GM12865 (cell line): ENCODE measurements around the gene SLC15A2.

Experiments
- DNase-seq: peaks from one replicate; pipeline ENCODE4 v3.0.0; 2010; ENCODE audit warnings: low read depth
- H3K4me3 ChIP-seq: 2 replicates; pipeline ENCODE4 v1.5.1; 2011; ENCODE audit warnings: mild to moderate bottlenecking, low read depth, low read length, control low read depth
- CTCF ChIP-seq: IDR thresholded peaks from 2 replicates; pipeline ENCODE4 v1.5.1; 2011; ENCODE audit warnings: low read length, control low read depth, low read depth, inconsistent platforms; ENCODE audit not compliant: insufficient read depth; ENCODE audit errors: missing control alignments

The SLC15A2 gene

GRCh38 chr3:121896823-121897222 lies 2.6 kb downstream of the SLC15A2 start:
- no peak for DNase-seq
- no peak for TF ChIP-seq CTCF

GRCh38 chr3:121897296-121897695 lies 3.1 kb downstream of the SLC15A2 start:
- no peak overlapping the region for H3K4me3 ChIP-seq
- no peak for TF ChIP-seq CTCF
- DNase-seq: no peak

More at GRCh38 chr3:121896823-121897222, 2.6 kb downstream of the SLC15A2 start:
- H3K4me3 ChIP-seq: no peak overlapping the region

GRCh38 chr3:121913305-121913990 lies 19.2 kb downstream of the SLC15A2 start:
- no peak for DNase-seq
- no peak overlapping the region for H3K4me3 ChIP-seq
- TF ChIP-seq CTCF: no peak

- no peak for TF ChIP-seq CTCF
- no peak for DNase-seq
- H3K4me3 ChIP-seq: no peak overlapping the region
Measured at GRCh38 chr3:121914081-121914998, 20.1 kb downstream of the SLC15A2 start.

GRCh38 chr3:121916189-121916588 lies 22.0 kb downstream of the SLC15A2 start:
- TF ChIP-seq CTCF: no peak
- no peak for DNase-seq
- H3K4me3 ChIP-seq: no peak overlapping the region

- no peak for DNase-seq
- TF ChIP-seq CTCF: no peak
- no peak overlapping the region for H3K4me3 ChIP-seq
Measured at GRCh38 chr3:121918779-121919483, 24.7 kb downstream of the SLC15A2 start.
